Urinary bladder (tissue), 4 donors: ENCODE measurements around the gene SH3TC1. TPM values are rescaled to one million over a fixed set of nuclear protein-coding genes. Genes with fewer than 3 reads are reported as not detected.

Experiments used
- DNase-seq: peaks from one replicate; pipeline ENCODE4 v3.0.0-alpha.2; 2015; ENCODE audit errors: extremely low spot score
- H3K27ac ChIP-seq: one replicate; pipeline ENCODE4 v1.5.1; 2013; ENCODE audit warnings: low read depth, mild to moderate bottlenecking, moderate library complexity
- H3K36me3 ChIP-seq: one replicate; pipeline ENCODE4 v1.6.1; 2013; ENCODE audit warnings: mild to moderate bottlenecking, moderate library complexity; ENCODE audit not compliant: insufficient read depth
- H3K4me1 ChIP-seq: one replicate; pipeline ENCODE4 v1.6.1; 2013; ENCODE audit warnings: mild to moderate bottlenecking, moderate library complexity; ENCODE audit not compliant: insufficient read depth
- H3K4me3 ChIP-seq: one replicate; pipeline ENCODE4 v1.5.1; 2013; ENCODE audit warnings: low read depth, low read length
- WGBS: extraction: QIAGEN DNeasy Blood & Tissue Kit; methylation state at CpG from one replicate; pipeline ENCODE4 v1.1.7; 2013; 5-methylcytosine and 5-hydroxymethylcytosine counted together
- polyA plus RNA-seq: library from polyadenylated mRNA; stranded (reverse); fragments of 200-250 nt; gene quantifications from one replicate; pipeline ENCODE4 v1.2.3, GENCODE V29; 2013
- total RNA-seq: library from RNA; depleted of rRNA; stranded (reverse); fragments of >200 nt; gene quantifications from one replicate; pipeline ENCODE4 v1.2.3, GENCODE V29; 2014
- donor health status: healthy with polysubstance abuse.
- donor health status: healthy.

SH3TC1 gene
- total and polyA plus RNA-seq, 2 donors = 17.2 to 20.5 TPM

DNA sequence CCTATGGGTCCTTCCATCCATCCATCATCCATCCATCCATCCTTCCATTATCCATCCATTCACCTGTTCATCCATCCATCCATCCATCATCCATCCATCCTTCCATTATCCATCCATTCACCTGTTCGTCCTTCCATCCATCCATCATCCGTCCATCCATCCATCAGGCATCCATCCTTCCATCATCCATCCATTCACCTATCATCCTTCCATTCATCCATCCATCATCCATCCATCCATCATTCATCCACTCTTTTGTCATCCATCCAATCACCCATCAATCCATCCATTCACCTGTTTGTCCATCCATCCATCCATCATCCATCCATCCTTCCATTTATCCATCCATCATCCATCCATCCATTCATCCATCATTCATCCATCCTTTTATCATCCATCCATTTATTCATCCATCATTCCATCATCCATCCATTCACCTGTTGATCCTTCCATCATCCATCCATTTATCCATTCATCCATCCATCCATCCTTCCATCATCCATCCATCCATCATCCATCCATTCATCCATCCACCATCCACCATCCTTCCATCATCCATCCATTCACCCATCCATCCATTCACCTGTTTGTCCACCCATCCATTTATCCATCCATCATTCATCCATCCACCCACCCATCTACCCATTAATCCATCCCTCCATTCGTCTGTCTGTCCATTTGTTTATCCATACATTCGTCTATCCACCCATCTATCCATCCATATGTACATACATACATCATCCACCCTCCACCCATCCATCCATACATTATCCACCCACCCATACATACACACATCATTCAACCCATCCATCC lies 34.8 kb downstream of the SH3TC1 start:
- Histone ChIP-seq H3K4me1 (no peaks in the 10 kb centered on the region), H3K36me3 (peaks cover 2% of the 10 kb centered on the region), H3K27ac (no peak overlapping the region), H3K4me3 (no peak overlapping the region)
- WGBS = 93% methylated on average over 4 of the region's 4 CpGs
- DNase-seq = no peak

DNA sequence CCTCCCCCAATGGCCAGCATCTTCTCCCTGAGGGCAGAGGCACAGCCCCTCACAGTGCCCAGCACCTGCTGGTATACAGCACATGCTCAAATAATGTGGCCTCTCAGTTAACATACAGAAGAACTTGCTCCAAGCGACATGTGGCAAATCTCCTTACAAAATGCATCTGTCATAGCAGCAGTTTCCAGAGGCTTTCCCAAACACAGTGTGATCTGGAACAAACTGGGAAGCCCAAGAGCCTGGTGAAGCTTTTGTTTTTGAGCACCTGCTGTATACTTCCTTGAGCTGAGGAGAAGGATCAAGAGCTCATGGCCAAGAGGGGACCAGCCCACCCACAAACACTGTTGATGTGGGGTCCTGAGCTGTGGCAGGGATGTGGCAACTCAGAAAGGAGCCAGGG lies 35.6 kb downstream of the SH3TC1 start:
- Histone ChIP-seq H3K4me3 (no peak overlapping the region), H3K4me1 (no peaks in the 10 kb centered on the region), H3K27ac (no peak overlapping the region), H3K36me3 (peaks cover 2% of the 10 kb centered on the region)
- no peak for DNase-seq
- WGBS = 92% methylated on average over 1 of the region's 1 CpG

DNA sequence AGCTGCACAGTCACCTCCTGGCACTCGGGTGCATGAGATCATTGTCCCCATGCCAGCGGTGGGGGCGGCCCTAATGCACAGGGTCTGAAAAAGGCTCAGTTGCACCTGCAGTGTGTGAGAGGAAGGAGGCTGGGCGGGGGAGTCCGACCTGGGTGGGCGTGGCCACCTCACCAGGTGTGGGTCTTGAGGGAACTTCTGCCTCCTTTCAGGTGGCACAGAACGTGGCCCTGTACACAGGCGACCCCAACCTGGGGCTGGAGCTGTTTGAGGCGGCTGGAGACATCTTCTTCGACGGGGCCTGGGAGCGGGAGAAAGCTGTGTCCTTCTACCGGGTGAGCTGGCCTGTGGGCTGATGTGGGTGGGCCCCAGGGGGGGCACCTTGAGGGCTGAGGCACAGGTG lies 36.1 kb downstream of the SH3TC1 start:
- Histone ChIP-seq H3K36me3 (peaks cover 2% of the 10 kb centered on the region), H3K27ac (no peak overlapping the region), H3K4me3 (no peak overlapping the region), H3K4me1 (no peaks in the 10 kb centered on the region)
- 86% methylated on average over 13 of the region's 13 CpGs for WGBS
- no peak for DNase-seq

DNA sequence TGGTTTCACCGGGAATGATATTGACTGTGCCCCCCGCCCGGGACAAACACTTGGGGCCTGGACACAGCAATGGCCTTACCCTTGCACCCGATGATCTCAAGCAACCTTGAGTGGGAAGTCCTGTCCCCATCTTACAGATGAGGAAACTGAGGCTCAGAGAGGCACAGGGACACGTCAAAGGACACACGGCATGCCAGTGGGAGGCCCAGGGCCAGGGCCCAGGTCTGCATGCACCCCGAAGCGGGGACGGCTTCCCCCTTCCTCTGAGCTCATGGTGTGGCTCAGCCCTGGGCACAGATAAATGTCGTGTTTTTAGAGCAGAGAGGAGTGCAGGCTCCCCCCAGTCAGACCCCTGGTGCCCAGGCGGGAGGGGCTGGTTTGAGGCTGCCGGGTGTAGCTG lies 36.6 kb downstream of the SH3TC1 start:
- Histone ChIP-seq H3K27ac (no peak overlapping the region), H3K36me3 (peaks cover 2% of the 10 kb centered on the region), H3K4me1 (no peaks in the 10 kb centered on the region), H3K4me3 (no peak overlapping the region)
- DNase-seq = no peak
- WGBS = 96% methylated on average over 12 of the region's 12 CpGs

DNA sequence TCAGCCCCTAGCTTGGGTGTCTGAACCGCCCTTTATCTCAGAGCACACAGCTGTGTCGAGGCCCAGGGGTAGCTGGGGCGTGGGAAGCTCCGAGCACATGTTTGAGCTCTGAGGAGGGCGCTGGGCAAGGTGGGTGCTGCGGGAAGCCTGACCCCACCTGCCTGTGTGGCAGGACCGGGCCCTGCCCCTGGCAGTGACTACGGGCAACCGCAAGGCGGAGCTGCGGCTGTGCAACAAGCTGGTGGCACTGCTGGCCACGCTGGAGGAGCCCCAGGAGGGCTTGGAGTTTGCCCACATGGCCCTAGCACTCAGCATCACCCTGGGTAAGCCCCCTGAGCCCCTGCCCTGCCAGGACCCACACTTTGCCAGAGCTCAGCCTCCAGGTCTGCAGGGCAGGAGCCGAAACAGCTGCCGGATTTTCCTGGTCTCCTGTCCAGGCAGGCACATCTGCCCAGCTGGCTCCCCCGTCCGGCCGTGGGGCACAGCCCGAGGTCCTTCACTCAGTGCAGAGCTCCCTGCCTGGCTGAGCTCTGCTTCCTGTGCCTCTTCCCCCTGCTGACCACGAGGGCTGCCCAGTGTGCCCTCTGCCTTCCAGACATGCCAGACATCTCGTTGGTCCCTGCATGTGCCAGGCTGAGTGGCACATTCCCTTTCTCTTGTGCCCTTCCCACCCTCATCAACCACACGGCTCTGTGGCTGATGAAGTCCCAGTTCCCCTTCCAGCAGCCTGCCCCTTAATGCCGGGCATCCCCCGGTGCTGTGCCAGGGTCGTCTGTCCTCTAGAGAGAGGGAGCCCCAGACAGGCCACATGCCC lies 37.2 kb downstream of the SH3TC1 start:
- no peak overlapping the region for H3K4me3 ChIP-seq
- DNase-seq = no peak
- H3K27ac ChIP-seq = no peak overlapping the region
- H3K4me1 ChIP-seq = no peaks in the 10 kb centered on the region
- 89% methylated on average over 24 of the region's 24 CpGs for WGBS
- peaks cover 2% of the 10 kb centered on the region for H3K36me3 ChIP-seq

DNA sequence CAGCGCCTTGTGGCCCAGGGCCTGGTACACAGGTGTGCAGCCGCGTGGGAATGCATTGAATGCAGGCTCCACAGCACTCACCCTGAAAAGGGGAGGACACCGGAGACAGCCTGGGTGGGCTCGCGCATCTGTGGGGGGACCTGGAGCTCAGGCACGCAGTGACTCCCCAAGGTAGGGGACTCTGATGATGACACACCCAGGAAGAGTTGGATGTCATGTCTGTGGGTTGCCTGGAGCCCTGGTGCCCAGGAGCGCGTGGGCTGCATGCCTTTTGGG lies 37.8 kb downstream of the SH3TC1 start:
- WGBS = 90% methylated on average over 9 of the region's 9 CpGs
- no peak overlapping the region for H3K4me3 ChIP-seq
- no peak overlapping the region for H3K27ac ChIP-seq
- peaks cover 2% of the 10 kb centered on the region for H3K36me3 ChIP-seq
- no peaks in the 10 kb centered on the region for H3K4me1 ChIP-seq
- no peak for DNase-seq

GRCh38 chr4:8237256-8237989 lies 38.3 kb downstream of the SH3TC1 start:
- DNase-seq = no peak
- Histone ChIP-seq H3K4me1 (no peaks in the 10 kb centered on the region), H3K36me3 (peaks cover 2% of the 10 kb centered on the region), H3K4me3 (no peak overlapping the region), H3K27ac (no peak overlapping the region)
- WGBS = 94% methylated on average over 29 of the region's 29 CpGs

DNA sequence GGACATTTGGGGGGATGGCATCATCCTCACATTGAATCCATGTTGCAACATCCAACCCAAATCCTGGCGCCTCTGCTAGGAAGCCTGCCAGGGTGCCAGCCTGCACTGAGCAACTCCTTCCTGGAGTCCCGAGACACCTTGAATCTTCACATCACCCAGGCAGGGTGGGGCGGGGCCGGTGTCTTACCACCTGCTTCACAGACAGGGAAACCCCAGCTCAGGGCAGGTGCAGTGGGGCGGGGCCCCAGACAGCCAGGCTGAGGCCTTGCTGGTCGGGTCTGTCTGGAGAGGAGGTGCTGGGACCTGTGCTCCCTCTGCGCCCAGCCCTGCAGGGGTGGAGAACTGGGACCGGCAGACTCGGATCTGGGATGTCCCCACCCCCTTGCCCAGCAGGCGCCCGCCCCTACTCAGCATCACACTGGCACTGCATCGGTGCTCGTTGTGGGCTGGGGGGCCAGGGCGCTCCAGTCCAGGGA lies 39.0 kb downstream of the SH3TC1 start:
- peaks cover 2% of the 10 kb centered on the region for H3K36me3 ChIP-seq
- no peak overlapping the region for H3K4me3 ChIP-seq
- no peak for DNase-seq
- no peak overlapping the region for H3K27ac ChIP-seq
- WGBS = 72% methylated on average over 14 of the region's 14 CpGs
- H3K4me1 ChIP-seq = no peaks in the 10 kb centered on the region

- Histone ChIP-seq H3K36me3 (peaks cover 2% of the 10 kb centered on the region), H3K4me3 (no peak overlapping the region), H3K4me1 (no peaks in the 10 kb centered on the region), H3K27ac (no peak overlapping the region)
- WGBS = 67% methylated on average over 17 of the region's 17 CpGs
- no peak for DNase-seq
Measured at GRCh38 chr4:8238515-8239053, 39.5 kb downstream of the SH3TC1 start.

GRCh38 chr4:8239226-8239625 lies 40.1 kb downstream of the SH3TC1 start:
- DNase-seq = no peak
- WGBS = 97% methylated on average over 13 of the region's 13 CpGs
- peaks cover under 1% of the 10 kb centered on the region for H3K36me3 ChIP-seq
- no peak overlapping the region for H3K4me3 ChIP-seq
- H3K27ac ChIP-seq = no peak overlapping the region
- H3K4me1 ChIP-seq = no peaks in the 10 kb centered on the region

DNA sequence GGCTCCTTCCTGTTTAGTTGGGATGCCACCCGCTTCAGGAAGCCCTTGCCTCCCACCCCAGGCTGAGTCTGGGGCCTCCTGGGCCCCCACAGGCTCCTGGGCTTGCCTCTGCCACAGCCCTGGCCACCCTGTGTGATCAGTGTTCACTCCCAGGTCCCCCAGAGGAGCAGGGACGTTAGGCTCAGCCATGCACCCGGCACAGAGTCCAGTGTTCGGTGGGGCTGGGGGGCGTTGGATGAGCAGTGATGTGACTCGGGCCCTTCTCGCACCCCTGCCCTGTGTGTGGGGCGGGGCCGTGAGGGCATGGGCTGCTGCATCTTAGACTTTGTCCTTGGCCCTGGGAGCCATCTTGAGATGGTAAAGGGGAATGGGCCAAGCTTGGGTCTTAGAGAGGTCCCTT lies 40.6 kb downstream of the SH3TC1 start:
- H3K36me3 ChIP-seq = no peaks in the 10 kb centered on the region
- H3K4me1 ChIP-seq = no peaks in the 10 kb centered on the region
- no peak overlapping the region for H3K4me3 ChIP-seq
- WGBS = 94% methylated on average over 9 of the region's 9 CpGs
- H3K27ac ChIP-seq = no peak overlapping the region
- no peak for DNase-seq

- H3K27ac ChIP-seq = no peak overlapping the region
- H3K4me3 ChIP-seq = no peak overlapping the region
- DNase-seq = no peak
- 82% methylated on average over 26 of the region's 26 CpGs for WGBS
- H3K4me1 ChIP-seq = no peaks in the 10 kb centered on the region
- no peaks in the 10 kb centered on the region for H3K36me3 ChIP-seq
Measured at GRCh38 chr4:8240211-8241041, 41.3 kb downstream of the SH3TC1 start.
